Brain microvascular endothelial cell (primary cell): ENCODE data around the gene TCERG1L.

Experiments used
- DNase-seq: peaks from one replicate; pipeline ENCODE4 v3.0.0-alpha.2; 2020
- H3K27ac ChIP-seq: fragments of 250-450 bp; sonication (Bioruptor Pico); 2 replicates; pipeline ENCODE4 v1.5.1; 2020; ENCODE audit warnings: mild to moderate bottlenecking, moderate library complexity
- H3K27me3 ChIP-seq: fragments of 250-450 bp; sonication (Bioruptor Pico); replicated peaks from 2 replicates; pipeline ENCODE4 v1.5.1; 2020; ENCODE audit warnings: mild to moderate bottlenecking
- H3K36me3 ChIP-seq: fragments of 250-450 bp; sonication (Bioruptor Pico); replicated peaks from 2 replicates; pipeline ENCODE4 v1.5.1; 2020; ENCODE audit warnings: mild to moderate bottlenecking
- H3K4me3 ChIP-seq: 2 replicates; pipeline ENCODE4 v1.5.1; 2011; ENCODE audit warnings: low read depth, mild to moderate bottlenecking, control low read depth, low read length, moderate library complexity
- CTCF ChIP-seq: IDR thresholded peaks from 2 replicates; pipeline ENCODE4 v1.5.1; 2011; ENCODE audit warnings: low read depth, mild to moderate bottlenecking, moderate library complexity, low read length, control low read depth, inconsistent platforms; ENCODE audit errors: missing control alignments
- in situ Hi-C: cut with HindIII; loops from 2 replicates; pipeline ENCODE4 v1.10.0; 2017; ENCODE audit warnings: low sequenced_read_pairs, low pct_ligation_motif_present

The TCERG1L gene

GRCh38 chr10:131219955-131220489 lies 91.5 kb downstream of the TCERG1L start:
- in situ Hi-C loops = no loop called here
- H3K4me3 ChIP-seq = no peak overlapping the region
- no peak overlapping the region for H3K27ac ChIP-seq
- no peak for TF ChIP-seq CTCF
- no peaks in the 10 kb centered on the region for H3K27me3 ChIP-seq
- no peaks in the 10 kb centered on the region for H3K36me3 ChIP-seq
- no peak for DNase-seq

GRCh38 chr10:131219584-131219886 lies 92.0 kb downstream of the TCERG1L start:
- TF ChIP-seq CTCF = no peak
- H3K27me3 ChIP-seq = no peaks in the 10 kb centered on the region
- no peak overlapping the region for H3K4me3 ChIP-seq
- no peaks in the 10 kb centered on the region for H3K36me3 ChIP-seq
- in situ Hi-C loops = no loop called here
- no peak overlapping the region for H3K27ac ChIP-seq
- no peak for DNase-seq

GRCh38 chr10:131218811-131219583 lies 92.5 kb downstream of the TCERG1L start:
- in situ Hi-C loops = no loop called here

GRCh38 chr10:131216681-131217230 lies 94.8 kb downstream of the TCERG1L start:
- in situ Hi-C loops = no loop called here
- TF ChIP-seq CTCF = no peak
- H3K4me3 ChIP-seq = no peak overlapping the region

More at GRCh38 chr10:131218811-131219583, 92.5 kb downstream of the TCERG1L start:
- H3K36me3 ChIP-seq = no peaks in the 10 kb centered on the region
- H3K4me3 ChIP-seq = no peak overlapping the region
- no peak for DNase-seq
- H3K27ac ChIP-seq = no peak overlapping the region
- H3K27me3 ChIP-seq = no peaks in the 10 kb centered on the region
- TF ChIP-seq CTCF = no peak

GRCh38 chr10:131215776-131216175 lies 95.7 kb downstream of the TCERG1L start:
- TF ChIP-seq CTCF = no peak
- H3K27me3 ChIP-seq = no peaks in the 10 kb centered on the region
- in situ Hi-C loops = no loop called here
- no peak overlapping the region for H3K4me3 ChIP-seq
- H3K36me3 ChIP-seq = no peaks in the 10 kb centered on the region
- H3K27ac ChIP-seq = no peak overlapping the region
- DNase-seq = no peak

More at GRCh38 chr10:131216681-131217230, 94.8 kb downstream of the TCERG1L start:
- Histone ChIP-seq H3K27ac (no peak overlapping the region), H3K27me3 (no peaks in the 10 kb centered on the region), H3K36me3 (no peaks in the 10 kb centered on the region)
- no peak for DNase-seq
